GM18873 (cell line): ENCODE measurements around the gene SPINK8.
"Not testable (repeated sequence)": the region's sequence is repeated elsewhere in the genome, so short reads cannot be mapped to it uniquely, and the experiment has no call there.

ENCODE experiments used
- ATAC-seq: cut with Tn5 transposase; IDR thresholded peaks from one replicate; pipeline ENCODE4 v1.9.1; 2021; ENCODE audit warnings: mild to moderate bottlenecking, moderate library complexity, moderate number of reproducible peaks; ENCODE audit not compliant: unreplicated experiment, low FRiP score

The SPINK8 gene

DNA sequence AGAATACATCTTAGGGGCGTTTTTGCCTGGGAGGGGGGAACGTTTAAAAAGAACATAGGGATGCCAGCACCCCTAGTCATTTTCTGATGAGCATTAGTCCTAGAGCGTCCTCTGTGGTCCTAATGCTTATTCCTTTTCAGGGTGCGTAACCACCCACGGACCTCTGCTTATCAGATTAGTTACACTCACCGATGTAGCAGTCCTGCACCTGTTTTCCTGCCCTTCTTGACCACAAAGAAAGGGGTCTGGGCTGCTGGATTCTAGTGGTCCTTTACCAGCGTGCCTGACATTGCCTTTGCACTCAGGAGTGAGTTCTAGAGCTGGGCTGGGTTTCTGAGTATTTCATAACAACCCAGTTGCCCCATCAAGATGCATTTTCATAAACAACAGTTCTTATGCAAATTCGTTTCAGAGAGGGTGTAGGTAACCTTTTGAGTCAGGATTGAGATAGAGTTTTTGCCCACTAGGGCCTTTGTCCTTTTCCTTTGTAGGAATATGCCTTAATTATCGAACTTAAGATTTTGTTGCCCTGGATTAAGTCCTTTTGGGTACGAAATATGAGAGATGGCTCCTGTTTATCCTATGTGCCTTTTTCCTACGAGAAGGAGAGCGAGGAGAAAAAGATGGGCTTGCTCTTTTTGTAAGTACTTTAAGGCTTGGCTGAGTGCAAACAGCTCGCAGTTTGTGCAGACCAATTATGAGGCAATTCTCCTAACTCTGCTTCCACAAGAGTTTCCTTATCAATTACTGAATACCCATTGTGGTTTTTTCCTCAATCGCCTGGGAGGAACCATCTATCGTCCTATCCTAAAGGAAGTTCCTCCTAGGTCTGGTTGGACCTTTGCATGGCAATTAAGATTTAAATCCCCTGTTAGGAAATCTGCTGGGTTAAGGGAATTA is at the start of gene SPINK8:
Gene SPINK8 (minus strand): TSS at position 316 of the 900 bp plus-strand sequence. CDS start 5,320 bp downstream, outside the sequence.
- ATAC-seq = not testable (repeated sequence)

DNA sequence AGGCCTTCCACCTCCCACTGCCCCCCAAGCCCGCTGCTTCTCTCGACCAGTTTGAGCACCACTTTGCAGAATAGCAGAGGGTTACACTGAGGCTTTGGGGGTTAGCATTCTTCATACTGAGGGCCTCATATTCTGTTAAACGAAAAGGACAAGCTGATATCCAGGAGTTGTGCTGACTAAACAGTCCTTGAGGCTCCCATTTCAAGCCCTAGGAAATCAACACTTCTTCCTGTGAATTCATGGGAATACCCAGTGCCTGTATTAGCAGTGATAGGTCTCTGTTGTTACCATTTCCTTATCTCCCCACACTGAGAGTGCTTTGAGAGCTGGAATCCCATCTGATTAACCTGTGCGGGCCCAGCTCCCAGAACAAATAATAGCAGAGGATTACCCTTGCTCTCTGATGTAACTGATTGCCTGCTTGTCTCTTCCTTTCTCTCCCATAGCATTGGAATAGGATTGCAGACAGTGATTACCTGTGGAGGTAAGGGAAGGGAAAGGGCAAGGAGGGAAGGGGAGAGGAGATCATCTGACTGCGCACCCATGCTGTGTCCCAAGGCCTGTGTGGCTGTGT is 39.5 kb upstream of the SPINK8 start:
- no peak for ATAC-seq

DNA sequence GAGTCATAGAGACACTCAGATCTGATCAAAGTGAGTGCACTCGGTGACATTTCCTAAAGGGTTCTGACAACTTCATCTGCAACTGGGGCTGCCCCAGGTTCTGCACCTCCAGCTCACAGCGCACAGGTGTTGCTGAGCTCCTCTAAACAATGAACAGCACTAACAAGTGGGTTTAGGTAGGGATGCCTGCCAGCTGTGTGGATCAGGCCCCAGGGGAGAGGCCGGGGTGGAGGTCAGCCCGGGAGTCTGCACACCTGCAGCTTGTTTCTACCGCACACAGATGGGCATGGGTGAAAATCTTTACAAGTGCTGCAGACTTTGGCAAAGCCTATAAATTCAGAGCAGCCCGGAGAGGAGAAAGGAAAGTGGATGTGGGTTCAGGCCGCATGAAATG is 38.9 kb upstream of the SPINK8 start:
- no peak for ATAC-seq

DNA sequence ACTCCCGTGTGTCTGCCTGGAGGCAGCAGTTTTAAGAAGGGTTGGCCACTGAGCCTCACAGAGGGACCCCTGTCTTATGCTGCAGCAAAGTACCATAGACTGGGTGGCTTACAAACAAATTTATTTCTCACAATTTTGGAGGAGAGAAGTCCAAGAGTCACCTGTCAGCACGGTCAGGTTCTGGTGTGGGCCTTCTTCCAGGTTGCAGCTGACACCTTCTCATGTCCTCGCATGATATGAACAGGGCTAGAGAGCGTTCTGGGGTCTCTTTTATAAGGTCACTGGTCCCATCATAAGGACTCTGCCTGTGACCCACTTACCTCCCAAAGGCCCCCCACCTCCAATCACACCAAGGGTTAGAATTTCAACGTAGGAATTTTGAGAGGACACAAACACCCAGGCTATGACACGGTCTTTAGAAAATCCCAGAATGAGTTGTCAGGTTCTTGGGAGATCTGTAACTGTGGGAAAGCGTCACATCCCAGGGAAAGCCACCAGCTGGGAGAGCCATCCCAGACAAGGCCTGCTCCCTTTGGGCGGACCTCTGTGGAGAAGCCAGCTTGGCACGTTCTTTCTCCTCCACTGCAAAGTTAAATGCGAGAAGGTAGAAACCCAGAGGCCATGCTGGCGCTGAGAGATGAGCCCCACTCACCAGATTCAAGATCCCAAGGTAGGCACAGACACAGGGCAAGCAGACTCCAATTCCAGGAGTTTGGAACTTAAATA is 38.4 kb upstream of the SPINK8 start, which contains the start of gene FBXW12:
Gene FBXW12 (plus strand): TSS at position 569 of the 726 bp plus-strand sequence. CDS start 549 bp downstream, outside the sequence.
- ATAC-seq = no peak

DNA sequence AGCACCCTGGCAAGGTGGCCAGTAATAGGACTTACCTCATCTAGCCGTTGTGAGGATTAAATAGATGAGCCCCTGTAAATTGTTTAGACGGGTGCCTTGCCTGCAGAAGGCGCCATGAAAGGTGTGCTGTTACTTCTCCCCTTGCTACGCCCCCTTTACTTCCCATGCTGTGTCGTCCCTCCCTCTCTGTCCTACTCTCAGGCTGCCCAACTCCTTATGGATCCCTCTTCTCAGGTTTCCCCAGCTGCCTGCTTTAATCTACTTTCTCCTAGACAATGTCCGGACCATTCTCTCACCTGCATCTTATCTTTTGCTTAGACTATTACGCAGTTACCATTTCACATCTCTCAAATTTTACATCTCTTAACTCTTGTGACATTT is 36.9 kb upstream of the SPINK8 start:
- ATAC-seq = no peak

DNA sequence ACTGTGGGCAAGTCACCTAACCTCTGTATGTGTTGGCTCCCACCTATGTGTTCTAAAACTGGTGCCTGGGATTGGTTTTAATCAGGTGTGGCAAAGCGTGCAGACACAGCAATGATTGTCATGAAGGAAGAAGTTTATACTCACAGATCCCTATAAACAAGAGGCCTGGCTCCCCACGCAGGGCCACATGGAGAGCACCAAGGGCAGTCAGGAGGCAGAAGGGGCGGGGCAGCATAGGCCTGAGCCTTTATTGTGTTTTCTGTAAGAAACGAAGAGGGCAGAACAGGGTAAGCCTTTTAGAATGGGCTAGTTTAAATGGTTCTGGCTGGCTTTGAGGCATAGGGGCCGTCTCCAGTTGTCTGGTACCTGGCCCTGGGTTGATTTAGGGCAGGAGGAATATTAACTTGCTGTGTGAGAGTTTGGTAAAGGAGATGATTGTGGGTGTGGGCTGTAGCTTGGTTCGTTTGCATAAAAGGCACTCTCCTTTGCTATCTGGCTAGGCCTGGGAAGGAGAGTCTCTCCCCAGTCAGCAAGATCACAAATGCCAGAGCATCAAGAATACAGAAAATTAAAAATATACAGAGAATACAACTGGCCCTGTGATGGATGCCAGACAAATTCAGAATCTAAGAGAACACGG is 36.4 kb upstream of the SPINK8 start:
- ATAC-seq = no peak

DNA sequence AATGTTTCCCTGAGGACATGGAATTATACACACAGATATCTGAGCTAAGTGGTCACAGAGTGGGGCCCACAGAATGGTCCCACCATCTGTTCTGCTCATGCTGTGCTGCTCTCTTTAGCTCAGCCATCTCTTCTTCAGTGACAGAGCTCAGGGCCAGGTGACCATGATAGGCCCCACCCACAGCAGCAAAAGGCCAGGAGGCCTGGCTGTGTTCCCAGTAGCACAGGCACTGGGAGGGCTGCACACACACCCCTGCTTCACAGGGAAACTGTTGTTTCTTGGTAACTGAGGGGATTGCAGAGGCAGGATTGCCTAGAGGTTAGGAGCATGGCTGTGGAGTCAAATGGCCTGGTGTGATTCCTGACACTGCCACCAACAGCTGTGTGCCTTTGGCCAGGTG is 33.7 kb upstream of the SPINK8 start:
- no peak for ATAC-seq

DNA sequence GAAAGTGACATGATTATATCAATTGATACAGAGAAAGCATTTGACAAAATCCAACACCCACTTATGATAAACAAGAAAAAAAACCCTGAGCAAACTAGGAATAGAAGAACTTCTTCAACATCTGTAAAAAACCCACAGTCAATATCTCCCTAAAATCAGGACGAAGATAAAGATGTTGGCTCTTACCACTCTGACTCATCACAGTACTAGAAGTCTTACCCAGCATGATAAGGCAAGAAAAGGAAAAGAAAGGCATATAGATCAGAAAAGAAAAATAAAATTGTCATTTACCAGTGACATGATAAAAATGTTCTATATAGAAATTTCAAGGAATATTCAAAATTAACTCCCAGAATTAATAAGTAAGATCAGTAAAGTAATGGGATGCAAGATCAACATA is 31.4 kb upstream of the SPINK8 start:
- no peak for ATAC-seq

DNA sequence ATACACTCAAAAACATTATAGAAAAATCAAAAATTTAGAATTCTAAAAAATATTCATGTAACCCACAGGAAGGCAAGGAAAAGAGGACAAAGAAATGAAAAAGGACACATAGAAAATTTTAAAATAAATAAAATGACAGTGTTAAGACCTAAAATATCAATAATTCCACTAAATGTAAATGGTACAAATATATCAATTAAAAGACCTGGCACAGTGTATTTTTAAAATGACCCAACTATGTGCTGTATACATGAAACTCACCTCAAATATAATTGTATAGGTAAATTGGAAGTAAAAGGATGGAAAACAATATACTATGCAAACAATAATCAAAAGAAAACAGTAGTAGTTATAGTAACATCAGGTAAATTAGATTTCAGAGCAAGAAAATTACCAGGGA is 28.5 kb upstream of the SPINK8 start:
- no peak for ATAC-seq

DNA sequence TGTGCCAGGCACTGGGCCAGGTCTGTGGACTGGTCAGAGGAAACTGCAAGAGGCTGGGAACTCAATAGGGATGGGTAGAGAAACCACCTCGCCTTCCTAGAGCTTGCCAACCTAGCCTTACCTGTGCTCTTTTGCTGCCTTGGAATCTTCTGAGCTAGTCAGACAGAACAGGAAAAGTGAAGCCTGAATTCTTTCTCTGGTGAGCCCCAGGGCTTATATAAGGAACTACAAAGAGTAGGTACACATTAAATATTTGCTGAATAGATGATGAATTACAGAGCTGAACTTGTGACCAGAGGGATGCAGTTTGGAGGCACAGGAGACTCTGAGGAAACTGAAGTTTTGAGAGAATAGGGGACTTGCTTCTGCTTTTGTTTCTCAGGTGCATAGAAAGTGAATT is 23.0 kb upstream of the SPINK8 start:
- no peak for ATAC-seq

DNA sequence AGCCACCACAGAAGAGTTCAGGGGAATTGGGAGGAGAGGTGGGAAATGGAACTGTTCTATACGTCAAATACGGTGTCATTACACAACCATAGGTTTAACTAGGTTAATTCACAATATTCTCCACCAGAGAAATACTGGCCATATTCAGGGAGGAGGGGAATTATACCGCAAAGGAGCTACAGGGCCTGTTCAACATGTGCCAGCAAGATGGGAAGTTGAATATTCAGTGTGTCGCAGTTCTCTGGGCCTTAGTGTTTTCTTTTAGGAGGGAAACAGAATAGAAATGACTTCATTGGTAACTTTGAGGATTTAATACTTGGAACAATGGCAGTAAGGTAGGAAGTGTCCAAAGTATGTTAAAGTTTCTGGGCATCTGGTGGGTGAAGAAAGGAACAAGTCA is 20.5 kb upstream of the SPINK8 start:
- no peak for ATAC-seq

DNA sequence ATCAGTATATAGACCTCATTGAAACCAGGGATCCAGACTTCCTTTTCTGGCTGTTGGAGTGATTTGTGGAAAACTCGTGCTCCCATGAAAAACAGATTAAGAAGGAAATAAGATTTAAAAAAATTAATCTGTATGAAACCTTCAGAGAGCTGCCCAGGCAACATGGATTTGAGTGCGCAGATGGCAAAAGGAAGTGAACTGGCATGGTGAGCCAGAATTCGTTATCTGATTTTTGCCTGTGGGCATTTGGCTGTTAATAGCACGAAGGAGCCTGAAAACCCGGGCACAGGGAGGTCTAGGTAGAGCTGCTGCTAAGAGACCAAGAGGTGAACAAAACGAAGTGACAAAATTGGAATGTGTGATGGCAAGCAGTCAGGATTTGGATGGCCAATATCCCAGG is 19.1 kb upstream of the SPINK8 start:
- ATAC-seq = no peak

DNA sequence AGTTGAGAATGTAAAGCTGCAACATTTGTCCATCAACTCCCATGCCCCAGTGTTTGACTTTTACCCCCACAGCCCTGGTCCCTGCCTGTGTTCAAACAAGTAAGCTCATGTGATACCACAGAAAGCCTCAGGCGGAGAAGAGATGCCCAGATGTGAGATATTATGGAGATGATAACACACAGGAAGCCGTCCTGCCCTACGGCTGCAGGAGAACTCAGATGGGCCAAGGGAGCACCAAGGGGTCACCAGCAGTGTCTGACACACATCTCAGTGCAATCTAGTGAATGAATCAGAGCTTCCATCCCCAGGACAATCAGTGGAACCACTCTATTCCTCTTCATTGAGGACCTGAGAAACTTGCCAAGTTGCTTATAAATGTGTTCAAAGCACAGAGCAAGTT is 14.0 kb upstream of the SPINK8 start:
- ATAC-seq = no peak

DNA sequence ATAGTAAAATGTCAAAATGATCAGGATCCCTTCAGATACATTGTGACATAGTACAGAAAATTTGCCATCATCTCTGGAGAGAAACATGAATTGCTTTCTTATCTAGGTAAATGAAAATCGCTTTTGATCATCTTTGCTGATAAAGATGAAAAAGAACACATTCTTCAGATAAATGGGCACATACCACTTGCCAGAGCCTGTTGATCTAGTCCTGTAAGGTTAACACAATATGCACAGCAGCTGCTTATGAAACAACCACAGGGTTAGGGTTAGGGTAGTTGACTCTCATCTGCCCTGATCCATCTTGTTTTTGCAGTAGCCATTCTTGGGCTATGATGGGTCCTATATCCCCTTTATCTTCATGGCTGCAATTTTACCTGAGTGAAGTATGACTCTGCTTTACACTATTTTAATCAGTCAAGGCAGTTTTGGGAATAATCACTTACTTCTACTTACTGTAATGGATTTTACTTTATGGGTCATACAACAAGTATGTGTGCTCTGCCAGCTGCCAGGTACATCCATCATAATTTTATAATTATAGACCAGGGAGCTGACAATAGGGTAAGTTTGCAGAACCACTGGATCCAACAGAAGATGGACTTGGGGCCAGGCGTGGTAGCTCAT is 12.6 kb upstream of the SPINK8 start:
- ATAC-seq = no peak

DNA sequence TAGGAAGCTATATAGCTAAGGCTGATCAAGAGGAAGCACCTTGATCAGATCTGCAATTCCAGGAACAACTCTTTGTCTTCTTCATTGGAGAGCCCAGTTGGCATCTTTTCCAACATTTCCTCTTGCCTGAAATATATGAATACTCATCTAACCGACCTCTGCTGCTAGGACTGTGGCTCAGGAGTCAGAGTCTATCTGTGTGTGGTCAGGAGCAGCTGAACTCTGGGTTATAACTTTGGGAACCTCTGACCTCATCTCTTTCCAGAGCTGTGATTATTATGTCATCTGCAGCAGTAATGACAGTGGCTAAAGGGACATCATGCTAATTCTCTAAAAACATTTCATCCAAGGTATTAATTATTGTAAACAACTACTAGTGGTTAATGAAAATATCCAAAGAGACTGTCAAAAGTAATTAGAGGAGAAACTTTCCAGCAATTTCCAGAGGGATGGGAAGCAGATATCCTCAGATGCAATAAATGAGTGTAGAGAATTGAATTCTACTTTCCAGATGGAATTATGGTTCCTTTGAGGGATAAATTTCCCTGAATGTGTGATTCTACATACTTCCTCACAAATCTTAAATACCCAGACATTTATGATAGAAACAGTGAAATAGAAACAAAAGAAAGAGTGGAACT is 11.5 kb upstream of the SPINK8 start:
- no peak for ATAC-seq

DNA sequence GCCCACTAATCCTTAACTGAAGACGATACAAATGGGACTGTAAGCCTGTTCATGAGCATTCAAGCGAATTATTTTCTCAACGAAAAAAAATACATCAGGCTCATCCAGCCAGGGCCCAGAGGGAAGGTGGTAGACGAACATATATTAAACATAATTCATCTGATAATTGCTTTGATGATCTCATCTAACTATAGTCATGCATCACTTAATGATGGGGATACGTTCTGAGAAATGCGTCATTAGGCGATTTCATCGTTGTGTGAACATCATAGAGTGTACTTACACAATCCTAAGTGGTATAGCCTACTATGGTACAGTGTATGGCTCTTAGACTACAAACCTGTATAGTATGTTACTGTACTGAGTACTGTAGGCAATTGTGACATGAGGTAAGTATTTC is 10.0 kb upstream of the SPINK8 start:
- ATAC-seq = no peak

DNA sequence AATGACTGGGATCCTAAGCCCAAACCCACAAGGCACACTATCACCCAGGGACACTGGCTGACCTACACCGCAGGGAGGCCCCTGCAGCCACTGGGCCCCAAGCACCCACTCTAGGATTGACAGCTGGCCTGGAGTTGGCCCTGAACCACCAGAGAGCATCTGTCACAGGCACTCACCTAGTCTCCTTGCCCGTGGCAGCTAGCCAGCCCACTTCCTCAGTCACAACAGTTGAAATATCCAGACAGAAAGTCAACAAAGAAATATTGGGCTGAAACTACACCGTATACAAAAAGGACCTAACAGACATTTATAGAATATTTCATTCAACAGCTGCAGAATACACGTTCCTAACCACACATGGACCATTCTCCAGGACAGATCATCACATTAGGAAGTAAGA is 5.2 kb upstream of the SPINK8 start:
- ATAC-seq = no peak

DNA sequence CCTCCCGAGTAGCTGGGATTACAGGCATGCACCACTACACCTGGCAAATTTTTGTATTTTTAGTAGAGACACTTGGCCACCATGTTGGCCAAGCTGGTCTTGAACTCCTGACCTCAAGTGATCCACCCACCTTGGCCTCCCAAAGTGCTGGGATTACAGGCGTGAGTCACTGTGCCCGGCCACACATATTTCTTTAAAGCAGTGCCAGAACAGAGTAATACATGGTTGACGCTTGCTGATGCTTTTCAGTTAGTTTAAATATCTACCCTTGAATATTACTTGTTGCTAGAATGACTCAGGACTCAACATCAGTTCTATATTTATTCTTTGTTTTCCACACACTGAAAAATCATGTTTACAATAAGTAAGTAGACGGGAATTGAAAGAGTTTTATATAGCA is 4.1 kb upstream of the SPINK8 start:
- ATAC-seq = not testable (repeated sequence)

DNA sequence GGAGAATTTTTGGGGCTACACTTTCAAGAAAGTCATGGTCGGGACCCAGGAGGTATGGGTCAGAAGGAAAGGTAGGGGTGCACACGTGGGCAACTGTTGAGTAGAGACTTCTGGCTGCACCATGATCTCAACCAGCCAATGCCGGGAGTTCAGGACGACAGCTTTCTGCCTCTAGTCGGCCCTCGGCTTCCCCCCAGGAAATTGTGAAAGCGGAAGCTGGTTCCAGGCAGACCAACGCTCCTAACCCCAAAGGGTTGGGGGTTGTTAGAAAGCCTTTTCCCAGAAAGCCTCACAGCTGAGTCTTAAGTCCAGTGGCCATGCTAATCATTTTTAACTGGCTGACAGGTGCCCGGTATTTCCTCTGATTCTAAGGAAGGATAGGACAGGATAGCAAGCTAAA is 1.8 kb upstream of the SPINK8 start:
- ATAC-seq = not testable (repeated sequence)

DNA sequence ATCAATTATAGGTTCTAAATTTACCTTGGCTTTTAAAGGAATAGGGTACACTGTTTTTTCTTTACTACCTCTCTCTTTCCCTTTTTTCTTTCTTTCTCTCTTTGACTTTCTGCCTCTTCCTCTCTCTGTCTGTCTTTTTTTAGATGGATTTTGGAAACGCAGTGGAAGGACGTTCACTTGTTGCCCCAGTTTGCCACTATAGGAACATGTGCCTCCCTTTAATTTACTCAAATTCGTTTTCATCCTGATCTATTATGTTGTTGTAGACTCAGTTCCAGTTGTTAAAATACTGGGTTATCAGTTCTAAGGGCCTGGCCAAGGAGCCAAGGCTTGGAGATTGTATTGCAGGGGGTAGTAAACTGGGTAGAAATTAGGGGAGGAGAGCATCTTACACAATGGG is 1.1 kb upstream of the SPINK8 start:
- no peak for ATAC-seq
